AG09309 (cell line): ENCODE measurements around the gene TLR6.

Source experiments
- DNase-seq: peaks from one replicate; pipeline ENCODE4 v3.0.0-alpha.2; 2010; ENCODE audit warnings: low read depth
- H3K4me3 ChIP-seq: 2 replicates; pipeline ENCODE4 v1.5.1; 2011; ENCODE audit warnings: mild to moderate bottlenecking, low read depth, low read length, moderate library complexity; ENCODE audit not compliant: control insufficient read depth
- TF ChIP-seq, protein P1 (sequence below): IDR thresholded peaks from 2 replicates; pipeline ENCODE4 v1.5.1; 2011; ENCODE audit warnings: mild to moderate bottlenecking, low read depth, low read length, inconsistent platforms; ENCODE audit not compliant: insufficient read depth, control insufficient read depth; ENCODE audit errors: missing control alignments

Gene TLR6

DNA sequence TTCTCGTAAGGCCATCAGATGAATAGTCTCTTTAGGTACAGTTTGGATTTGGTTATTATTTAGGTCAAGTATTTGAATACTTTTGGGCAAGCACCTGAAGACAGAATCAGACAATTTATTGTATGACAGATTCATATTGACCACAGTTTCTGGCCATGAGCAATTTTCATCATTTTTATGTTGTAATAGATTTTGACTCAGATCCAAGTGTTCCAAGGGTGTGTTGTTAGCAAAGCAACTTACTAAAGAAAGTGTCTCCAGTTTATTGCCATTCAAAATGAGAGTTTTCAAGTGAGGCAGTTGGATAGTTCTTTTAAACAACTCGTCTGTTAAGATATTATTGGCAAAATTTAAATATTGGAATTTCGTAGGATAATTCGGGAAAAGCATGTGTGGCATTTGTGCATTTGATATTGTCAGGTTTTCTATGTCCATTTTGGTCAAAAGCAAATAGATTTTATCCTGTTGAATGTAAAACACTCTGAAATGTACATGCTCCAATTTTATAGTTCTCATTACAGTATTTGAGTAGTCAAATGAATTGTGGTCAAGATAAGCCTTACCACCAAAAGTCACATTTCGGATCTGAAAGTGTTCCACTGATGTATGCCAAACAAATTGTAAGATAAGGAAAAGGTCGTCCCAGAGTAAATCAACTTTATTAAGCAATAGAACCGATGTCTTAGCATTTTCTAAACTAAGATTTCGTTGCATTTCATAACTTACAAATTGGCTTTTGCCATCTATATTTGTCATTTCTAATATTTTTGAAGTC is 82.2 kb downstream of the TLR6 start:
- H3K4me3 ChIP-seq, result no peak overlapping the region
- TF ChIP-seq, protein P1, sequence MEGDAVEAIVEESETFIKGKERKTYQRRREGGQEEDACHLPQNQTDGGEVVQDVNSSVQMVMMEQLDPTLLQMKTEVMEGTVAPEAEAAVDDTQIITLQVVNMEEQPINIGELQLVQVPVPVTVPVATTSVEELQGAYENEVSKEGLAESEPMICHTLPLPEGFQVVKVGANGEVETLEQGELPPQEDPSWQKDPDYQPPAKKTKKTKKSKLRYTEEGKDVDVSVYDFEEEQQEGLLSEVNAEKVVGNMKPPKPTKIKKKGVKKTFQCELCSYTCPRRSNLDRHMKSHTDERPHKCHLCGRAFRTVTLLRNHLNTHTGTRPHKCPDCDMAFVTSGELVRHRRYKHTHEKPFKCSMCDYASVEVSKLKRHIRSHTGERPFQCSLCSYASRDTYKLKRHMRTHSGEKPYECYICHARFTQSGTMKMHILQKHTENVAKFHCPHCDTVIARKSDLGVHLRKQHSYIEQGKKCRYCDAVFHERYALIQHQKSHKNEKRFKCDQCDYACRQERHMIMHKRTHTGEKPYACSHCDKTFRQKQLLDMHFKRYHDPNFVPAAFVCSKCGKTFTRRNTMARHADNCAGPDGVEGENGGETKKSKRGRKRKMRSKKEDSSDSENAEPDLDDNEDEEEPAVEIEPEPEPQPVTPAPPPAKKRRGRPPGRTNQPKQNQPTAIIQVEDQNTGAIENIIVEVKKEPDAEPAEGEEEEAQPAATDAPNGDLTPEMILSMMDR, result no peak
- no peak for DNase-seq
